IMR-90 (cell line): Measurements from ENCODE around the gene USP7. TPM values are rescaled to one million over a fixed set of nuclear protein-coding genes. Genes with fewer than 3 reads are reported as not detected.
"Not testable (repeated sequence)": the region's sequence is repeated elsewhere in the genome, so short reads cannot be mapped to it uniquely, and the experiment has no call there.

Experiments
- ATAC-seq: fragments of 200-7000 bp; cut with Tn5 transposase; 2 replicates; pipeline ENCODE4 v1.9.1; 2020; ENCODE audit warnings: low read depth, mild to moderate bottlenecking, moderate library complexity
- BruUV-seq: library from RNA; stranded (reverse); fragments of 400-500 nt; replicated peaks from 2 replicates; lab custom pipeline; 2021; lab: Mats Ljungman, UMichigan
- CTCF ChIA-PET: fragments of 300-600 bp; formaldehyde crosslinking; extraction: SDS; loops from one replicate; lab custom pipeline; 2021; ENCODE audit warnings: antibody characterized with exemption; lab: Yijun Ruan, JAX
- POLR2A ChIA-PET: fragments of 300-600 bp; sonication (Branson Sonifier 250); formaldehyde crosslinking; loops from one replicate; lab custom pipeline; 2022; ENCODE audit warnings: antibody characterized with exemption; ENCODE audit not compliant: unreplicated experiment; lab: Charles Lee
- DNase-seq: peaks from one replicate; pipeline ENCODE4 v3.0.0; 2013
- H2AFZ ChIP-seq: replicated peaks from 2 replicates; pipeline ENCODE3; 2013; ENCODE audit warnings: low read length, mild to moderate bottlenecking; ENCODE audit not compliant: poor library complexity
- H2AK5ac ChIP-seq: 2 replicates; pipeline ENCODE4 v1.6.1; 2013; ENCODE audit warnings: low read depth, low read length, inconsistent platforms
- H2AK9ac ChIP-seq: replicated peaks from 2 replicates; pipeline ENCODE3; 2013; ENCODE audit warnings: mild to moderate bottlenecking, low read depth, low read length, moderate library complexity; ENCODE audit not compliant: poor library complexity
- H2BK120ac ChIP-seq: 2 replicates; pipeline ENCODE4 v1.6.1; 2013; ENCODE audit warnings: low read depth, low read length, inconsistent platforms
- H2BK15ac ChIP-seq: 3 replicates; pipeline ENCODE4 v1.6.1; 2013; ENCODE audit warnings: low read depth, low read length, inconsistent platforms
- H2BK20ac ChIP-seq: 2 replicates; pipeline ENCODE4 v1.6.1; 2013; ENCODE audit warnings: low read depth, mild to moderate bottlenecking, inconsistent platforms, low read length, moderate library complexity
- H2BK5ac ChIP-seq: 2 replicates; pipeline ENCODE4 v1.6.1; 2013; ENCODE audit warnings: mild to moderate bottlenecking, low read depth, low read length, inconsistent platforms; ENCODE audit not compliant: poor library complexity, severe bottlenecking
- H3K14ac ChIP-seq: replicated peaks from 2 replicates; pipeline ENCODE4 v1.6.1; 2013; ENCODE audit warnings: low read depth, low read length, inconsistent platforms
- H3K18ac ChIP-seq: 2 replicates; pipeline ENCODE4 v1.6.1; 2013; ENCODE audit warnings: low read depth, low read length, control low read depth
- H3K23ac ChIP-seq: 2 replicates; pipeline ENCODE4 v1.6.1; 2013; ENCODE audit warnings: low read depth, low read length, inconsistent platforms
- H3K27ac ChIP-seq: 2 replicates; pipeline ENCODE4 v1.5.1; 2013; ENCODE audit warnings: mild to moderate bottlenecking, control low read depth, low read length; ENCODE audit not compliant: insufficient read depth
- H3K27me3 ChIP-seq: 2 replicates; pipeline ENCODE4 v1.6.1; 2013; ENCODE audit warnings: low read length; ENCODE audit not compliant: control insufficient read depth, insufficient read depth
- H3K36me3 ChIP-seq: 2 replicates; pipeline ENCODE4 v1.6.1; 2013; ENCODE audit warnings: low read length, mixed read lengths; ENCODE audit not compliant: control insufficient read depth, insufficient read depth
- H3K4ac ChIP-seq: 2 replicates; pipeline ENCODE4 v1.6.1; 2013; ENCODE audit warnings: low read depth, low read length, inconsistent platforms
- H3K4me1 ChIP-seq: 2 replicates; pipeline ENCODE4 v1.6.1; 2013; ENCODE audit warnings: low read length, mixed read lengths; ENCODE audit not compliant: control insufficient read depth, insufficient read depth
- H3K4me2 ChIP-seq: 2 replicates; pipeline ENCODE4 v1.6.1; 2013; ENCODE audit warnings: low read depth, mild to moderate bottlenecking, control low read depth, low read length, moderate library complexity
- H3K4me3 ChIP-seq: 2 replicates; pipeline ENCODE4 v1.5.1; 2013; ENCODE audit warnings: low read depth, mild to moderate bottlenecking, control low read depth, low read length, moderate library complexity; ENCODE audit not compliant: insufficient read depth
- H3K56ac ChIP-seq: 2 replicates; pipeline ENCODE4 v1.6.1; 2013; ENCODE audit warnings: low read length, inconsistent platforms; ENCODE audit not compliant: insufficient read depth; ENCODE audit errors: extremely low read depth
- H3K79me1 ChIP-seq, 2 experiments: 2 replicates each; pipeline ENCODE4 v1.6.1; 2013; ENCODE audit warnings: low read length in 2 of 2, inconsistent platforms in 1 of 2, low read depth in 1 of 2
- H3K9ac ChIP-seq: 2 replicates; pipeline ENCODE4 v1.6.1; 2013; ENCODE audit warnings: low read depth, low read length, control low read depth
- H3K9me1 ChIP-seq: 2 replicates; pipeline ENCODE4 v1.6.1; 2013; ENCODE audit warnings: low read length, inconsistent platforms; ENCODE audit not compliant: insufficient read depth
- H3K9me3 ChIP-seq: 2 replicates; pipeline ENCODE4 v1.6.1; 2013; ENCODE audit warnings: low read length; ENCODE audit not compliant: control insufficient read depth, insufficient read depth
- H4K20me1 ChIP-seq: 2 replicates; pipeline ENCODE4 v1.6.1; 2013; ENCODE audit warnings: low read length, inconsistent platforms; ENCODE audit not compliant: insufficient read depth
- H4K5ac ChIP-seq: 2 replicates; pipeline ENCODE4 v1.6.1; 2013; ENCODE audit warnings: mild to moderate bottlenecking, low read depth, low read length, control low read depth
- H4K8ac ChIP-seq, 2 experiments: 2 replicates each; pipeline ENCODE4 v1.6.1; 2013; ENCODE audit warnings: low read depth in 2 of 2, low read length in 2 of 2, control low read depth in 1 of 2, inconsistent platforms in 1 of 2
- H4K91ac ChIP-seq: 2 replicates; pipeline ENCODE4 v1.6.1; 2013; ENCODE audit warnings: low read depth, low read length, inconsistent platforms; ENCODE audit not compliant: insufficient read depth
- WGBS, 2 experiments: methylation state at CpG; one replicate each; pipeline versions ENCODE4 v1.1.5 to v1.1.7; 2013; ENCODE audit warnings: missing lambda C conversion rate in 2 of 2; ENCODE audit not compliant: insufficient read length in 1 of 2; ENCODE audit errors: extremely low coverage in 2 of 2; 5-methylcytosine and 5-hydroxymethylcytosine counted together
- dilution Hi-C: fragments of 300-500 bp; cut with HindIII; formaldehyde crosslinking; loops from one replicate; pipeline ENCODE4 v1.14.3; 2018; ENCODE audit warnings: low sequenced_read_pairs; ENCODE audit not compliant: unreplicated experiment
- in situ Hi-C: fragments of 300-500 bp; cut with MboI; formaldehyde crosslinking; loops from 3 replicates; pipeline ENCODE4 v1.14.3; 2019; ENCODE audit warnings: low sequenced_read_pairs, inconsistent platforms, mixed read lengths
- intact Hi-C: fragments of 100-400 bp; cut with micrococcal nuclease; formaldehyde crosslinking; loops from 2 replicates; pipeline ENCODE4 v1.10.0; 2022
- polyA plus RNA-seq, 3 experiments: library from polyadenylated mRNA; depleted of rRNA; stranded (reverse); fragments of >200 nt; gene quantifications; 2 replicates each; pipeline ENCODE4 v1.2.3, GENCODE V29; 2012; ENCODE audit warnings: low replicate concordance in 1 of 3
- total RNA-seq: library from RNA; depleted of rRNA; stranded (reverse); fragments of >200 nt; gene quantifications from 2 replicates; pipeline ENCODE4 v1.2.3, GENCODE V29; 2012

The USP7 gene
- total and polyA plus RNA-seq, 2 of the 4 experiments (the other 2 are of a cell fraction): 17.8 to 28.3 TPM

GRCh38 chr16:8873866-8874195, 89.9 kb downstream of the USP7 start:
- H4K91ac ChIP-seq, H2BK5ac ChIP-seq, H2AK5ac ChIP-seq, H3K4ac ChIP-seq, H3K9ac ChIP-seq, ATAC-seq, H3K36me3 ChIP-seq, H2BK20ac ChIP-seq, H3K4me3 ChIP-seq, H3K27me3 ChIP-seq, H3K23ac ChIP-seq, POLR2A ChIA-PET, H4K20me1 ChIP-seq, dilution Hi-C loops, H3K9me1 ChIP-seq, in situ Hi-C loops, H2BK120ac ChIP-seq, H3K79me1 ChIP-seq, DNase-seq, H3K14ac ChIP-seq, intact Hi-C loops, BruUV-seq, H4K5ac ChIP-seq, H3K27ac ChIP-seq, H3K4me2 ChIP-seq, H3K18ac ChIP-seq, H2AK9ac ChIP-seq, H4K8ac ChIP-seq, H2BK15ac ChIP-seq, H3K9me3 ChIP-seq, H3K56ac ChIP-seq, H2AFZ ChIP-seq: not testable (repeated sequence)
- peaks cover 11% of the 10 kb centered on the region for H3K4me1 ChIP-seq
- no CpG with 5 or more reads among the region's 7 CpGs for WGBS, 2 experiments
- CTCF ChIA-PET: interaction anchor here (0.6 to 0.7 kb wide), 2 partner anchors 15 to 1767 kb away, joined by 3 to 4 read pairs; no protein-coding TSS in a partner anchor
